Measurements from ENCODE around the gene SYT13.

The SYT13 gene

DNA sequence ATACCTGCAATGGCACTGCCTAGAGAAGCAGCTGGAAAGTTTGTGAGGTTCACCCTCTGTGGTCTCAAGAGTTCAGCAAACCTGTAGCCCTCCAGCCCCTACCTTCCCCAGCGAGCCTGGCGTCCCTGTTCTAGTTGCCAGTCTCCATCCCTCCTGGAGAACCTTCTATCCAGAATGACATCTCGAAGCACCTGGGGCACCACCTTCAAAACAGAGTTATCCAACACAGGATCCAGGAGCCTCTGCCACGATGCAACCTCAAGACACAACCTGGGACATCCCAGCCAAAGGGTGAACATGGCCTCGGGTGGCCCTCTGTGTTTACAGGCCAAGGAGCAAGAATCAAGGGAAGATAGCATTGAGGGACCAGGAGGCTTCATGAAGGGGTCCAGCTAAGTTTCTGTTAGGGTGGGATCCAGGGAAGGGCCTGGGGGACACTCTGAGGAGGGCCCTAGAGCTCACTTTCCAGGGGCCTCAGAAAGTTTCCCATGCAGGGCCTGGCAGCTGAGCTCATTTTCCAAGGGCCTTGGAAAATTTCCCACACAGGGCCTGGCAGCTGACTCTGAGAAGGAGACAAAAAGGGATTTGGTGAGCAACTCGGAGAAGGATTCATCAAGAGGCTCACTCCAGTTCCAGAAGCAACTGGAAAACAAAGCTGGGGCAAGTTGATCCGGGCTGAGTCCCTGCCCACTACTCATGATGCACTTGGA lies 36.9 kb upstream of the SYT13 start:
- TF ChIP-seq, protein P1, sequence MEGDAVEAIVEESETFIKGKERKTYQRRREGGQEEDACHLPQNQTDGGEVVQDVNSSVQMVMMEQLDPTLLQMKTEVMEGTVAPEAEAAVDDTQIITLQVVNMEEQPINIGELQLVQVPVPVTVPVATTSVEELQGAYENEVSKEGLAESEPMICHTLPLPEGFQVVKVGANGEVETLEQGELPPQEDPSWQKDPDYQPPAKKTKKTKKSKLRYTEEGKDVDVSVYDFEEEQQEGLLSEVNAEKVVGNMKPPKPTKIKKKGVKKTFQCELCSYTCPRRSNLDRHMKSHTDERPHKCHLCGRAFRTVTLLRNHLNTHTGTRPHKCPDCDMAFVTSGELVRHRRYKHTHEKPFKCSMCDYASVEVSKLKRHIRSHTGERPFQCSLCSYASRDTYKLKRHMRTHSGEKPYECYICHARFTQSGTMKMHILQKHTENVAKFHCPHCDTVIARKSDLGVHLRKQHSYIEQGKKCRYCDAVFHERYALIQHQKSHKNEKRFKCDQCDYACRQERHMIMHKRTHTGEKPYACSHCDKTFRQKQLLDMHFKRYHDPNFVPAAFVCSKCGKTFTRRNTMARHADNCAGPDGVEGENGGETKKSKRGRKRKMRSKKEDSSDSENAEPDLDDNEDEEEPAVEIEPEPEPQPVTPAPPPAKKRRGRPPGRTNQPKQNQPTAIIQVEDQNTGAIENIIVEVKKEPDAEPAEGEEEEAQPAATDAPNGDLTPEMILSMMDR (IDR thresholded peaks at IDR 0.05; ENCODE audit: low read depth, low read length), result no peak
- no peaks in the 10 kb centered on the region for H3K36me3 ChIP-seq
- H3K9me3 ChIP-seq (ENCODE audit: severe bottlenecking), result no peaks in the 10 kb centered on the region
- DNase-seq, result no peak
- H3K27me3 ChIP-seq (ENCODE audit: insufficient read depth, low read depth, severe bottlenecking), result no peaks in the 10 kb centered on the region
- no peak overlapping the region for H3K27ac ChIP-seq
- H3K4me3 ChIP-seq (ENCODE audit: low read depth, low read length), result no peak overlapping the region

DNA sequence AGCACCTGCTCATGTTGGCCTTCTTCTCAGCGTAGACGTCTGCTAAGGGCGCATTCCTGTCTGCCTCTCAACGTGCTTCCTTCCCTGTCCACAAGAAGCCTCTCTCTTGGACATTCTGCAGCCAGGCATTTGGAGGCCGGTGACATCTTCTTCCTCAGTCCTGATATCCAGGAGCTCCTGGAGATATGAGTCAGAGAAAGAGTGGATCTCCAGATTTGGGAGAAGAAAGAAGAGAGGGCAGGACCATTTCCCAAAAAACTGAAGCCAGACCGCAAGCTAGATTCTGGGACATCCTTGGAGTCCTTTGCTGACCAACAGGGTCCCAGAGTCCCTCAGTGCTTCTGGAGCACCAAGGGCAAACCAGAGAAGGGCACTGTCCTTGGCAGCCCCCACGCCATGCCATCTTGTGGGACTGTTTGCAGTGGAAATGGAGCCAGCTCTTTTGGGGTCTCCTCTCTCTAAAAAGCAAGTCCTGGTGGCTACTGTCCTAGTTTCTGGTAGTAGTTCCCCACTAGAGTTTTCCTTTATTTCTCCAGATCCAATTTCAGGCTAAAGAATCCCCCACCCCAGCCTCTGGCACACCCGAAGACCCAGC lies 36.1 kb upstream of the SYT13 start:
- H3K4me3 ChIP-seq (ENCODE audit: low read depth, low read length), result no peak overlapping the region
- TF ChIP-seq, protein P1 (IDR thresholded peaks at IDR 0.05; ENCODE audit: low read depth, low read length), result no peak
- no peak overlapping the region for H3K27ac ChIP-seq
- H3K27me3 ChIP-seq (ENCODE audit: insufficient read depth, low read depth, severe bottlenecking), result no peaks in the 10 kb centered on the region
- no peaks in the 10 kb centered on the region for H3K9me3 ChIP-seq (ENCODE audit: severe bottlenecking)
- no peaks in the 10 kb centered on the region for H3K36me3 ChIP-seq
- DNase-seq, result no peak

DNA sequence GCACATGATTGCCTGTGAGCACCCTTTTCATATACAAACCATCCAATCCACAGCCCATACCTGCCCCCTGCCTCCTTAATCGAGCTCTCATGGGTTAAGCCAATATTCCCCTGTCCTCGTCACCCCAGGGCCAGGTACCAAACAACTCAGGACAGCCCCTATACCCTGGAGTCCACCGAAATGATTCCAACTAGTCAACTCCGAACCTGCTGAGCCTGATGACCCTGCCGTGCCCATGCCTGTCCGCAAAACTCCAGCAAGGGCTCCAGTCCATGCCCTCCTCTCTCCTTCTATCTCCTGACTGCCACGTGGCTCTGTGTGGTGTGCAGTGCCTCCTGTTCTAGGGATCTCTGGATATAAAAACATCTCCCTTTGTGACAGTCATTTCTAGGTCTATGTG lies 35.5 kb upstream of the SYT13 start:
- no peaks in the 10 kb centered on the region for H3K9me3 ChIP-seq (ENCODE audit: severe bottlenecking)
- no peaks in the 10 kb centered on the region for H3K36me3 ChIP-seq
- no peak overlapping the region for H3K4me3 ChIP-seq (ENCODE audit: low read depth, low read length)
- DNase-seq, result no peak
- H3K27ac ChIP-seq, result no peak overlapping the region
- no peaks in the 10 kb centered on the region for H3K27me3 ChIP-seq (ENCODE audit: insufficient read depth, low read depth, severe bottlenecking)
- TF ChIP-seq, protein P1 (IDR thresholded peaks at IDR 0.05; ENCODE audit: low read depth, low read length), result no peak

DNA sequence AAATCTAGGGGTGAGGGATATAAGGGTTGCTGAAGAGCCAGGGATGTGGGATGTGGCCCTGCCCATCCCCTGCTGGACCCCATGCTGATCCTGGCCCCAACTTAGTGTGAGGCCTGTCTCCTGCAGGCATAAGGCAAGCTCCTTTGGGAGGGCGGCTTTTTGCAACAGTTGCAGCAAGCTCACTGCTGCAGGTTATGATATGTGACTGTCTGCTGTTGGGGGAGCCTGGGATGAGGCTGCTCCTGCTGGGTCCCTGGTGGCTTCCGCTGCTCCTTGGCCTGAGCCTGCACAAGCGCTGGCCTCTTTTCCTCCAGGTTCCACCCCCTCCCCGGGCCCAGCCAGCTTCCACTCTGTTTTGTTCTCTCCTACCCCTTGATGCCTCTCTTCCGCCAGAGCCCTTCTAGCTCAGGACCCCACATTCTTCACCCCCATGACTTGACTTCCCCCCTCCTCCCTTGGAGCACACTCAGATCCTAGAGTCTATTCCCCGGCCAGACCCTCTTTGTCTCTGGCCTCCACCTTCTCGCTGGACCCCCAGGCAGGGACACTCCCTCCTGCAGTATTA lies 35.0 kb upstream of the SYT13 start:
- TF ChIP-seq, protein P1 (IDR thresholded peaks at IDR 0.05; ENCODE audit: low read depth, low read length), result no peak
- no peak overlapping the region for H3K4me3 ChIP-seq (ENCODE audit: low read depth, low read length)
- DNase-seq, result no peak
- H3K36me3 ChIP-seq, result no peaks in the 10 kb centered on the region
- H3K27me3 ChIP-seq (ENCODE audit: insufficient read depth, low read depth, severe bottlenecking), result no peaks in the 10 kb centered on the region
- H3K27ac ChIP-seq, result no peak overlapping the region
- H3K9me3 ChIP-seq (ENCODE audit: severe bottlenecking), result no peaks in the 10 kb centered on the region

DNA sequence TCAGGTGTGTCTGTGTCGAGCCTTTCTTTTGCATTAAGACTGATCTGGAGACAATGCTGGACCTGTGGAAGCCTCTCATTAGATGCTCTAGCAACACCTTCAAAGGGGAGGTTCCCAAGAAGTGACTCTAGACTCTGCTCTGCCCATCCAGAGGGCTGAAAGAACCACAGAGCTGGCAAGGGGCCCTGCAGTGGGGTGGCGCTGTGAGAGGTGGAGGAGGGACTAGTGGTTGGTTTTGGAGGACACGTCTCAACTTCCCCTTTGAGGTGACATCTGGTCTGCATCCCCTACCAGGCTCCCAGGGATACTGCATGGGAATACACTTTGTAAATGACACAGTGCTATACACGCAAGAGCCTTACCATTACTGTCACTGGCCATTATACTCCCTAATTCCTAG lies 34.2 kb upstream of the SYT13 start:
- Histone ChIP-seq H3K9me3 (ENCODE audit: severe bottlenecking) (no peaks in the 10 kb centered on the region), H3K27ac (no peak overlapping the region), H3K36me3 (no peaks in the 10 kb centered on the region), H3K4me3 (ENCODE audit: low read depth, low read length) (no peak overlapping the region), H3K27me3 (ENCODE audit: insufficient read depth, low read depth, severe bottlenecking) (no peaks in the 10 kb centered on the region)
- TF ChIP-seq, protein P1 (IDR thresholded peaks at IDR 0.05; ENCODE audit: low read depth, low read length), result no peak
- no peak for DNase-seq

All from WERI-Rb-1 (cell line).